HepG2 (cell line): Measurements from ENCODE around the gene MAN1A1. TPM values are rescaled to one million over a fixed set of nuclear protein-coding genes. Genes with fewer than 3 reads are reported as not detected.

Experiments
- ATAC-seq: fragments of 200-7000 bp; cut with Tn5 transposase; 3 replicates; pipeline ENCODE4 v1.9.1; 2020; ENCODE audit warnings: mild to moderate bottlenecking, moderate library complexity
- BruUV-seq: library from RNA; stranded (reverse); fragments of 400-500 nt; replicated peaks from 2 replicates; lab custom pipeline; 2021; lab: Mats Ljungman, UMichigan
- CTCF ChIA-PET: fragments of 300-600 bp; formaldehyde crosslinking; extraction: SDS; loops from one replicate; lab custom pipeline; 2021; ENCODE audit warnings: low total read pairs, inconsistent platforms, low intra/inter-chr PET ratio; lab: Yijun Ruan, JAX
- POLR2A ChIA-PET: fragments of 350-600 bp; sonication (Branson Sonifier 250); formaldehyde crosslinking; loops from one replicate; lab custom pipeline; 2020; ENCODE audit warnings: antibody characterized with exemption, inconsistent platforms; lab: Yijun Ruan, JAX
- DNase-seq: peaks from one replicate; pipeline ENCODE4 v3.0.0-alpha.2; 2015; ENCODE audit warnings: low spot score
- FAIRE-seq: peaks from 3 replicates; lab custom pipeline; 2011; peaks lifted over from hg19 to GRCh38; lab: Jason Lieb, UNC
- H2AFZ ChIP-seq: one replicate; pipeline ENCODE4 v1.6.1; 2011; ENCODE audit warnings: low read length, inconsistent platforms
- H3K27ac ChIP-seq: fragments of 300-600 bp; 3 replicates; pipeline ENCODE4 v1.8.0; 2011; ENCODE audit warnings: mixed run types, mild to moderate bottlenecking, mixed read lengths, low read length, inconsistent platforms; ENCODE audit not compliant: insufficient read depth; ENCODE audit errors: extremely low read length
- H3K27me3 ChIP-seq, 2 experiments: fragments of 200-600 bp in 1 of 2; 2 replicates in 1 of 2; 3 replicates in 1 of 2; pipeline versions ENCODE4 v1.6.0 to v1.8.0; 2011; ENCODE audit warnings: low read length in 2 of 2, mild to moderate bottlenecking in 2 of 2, moderate library complexity in 2 of 2, inconsistent platforms in 1 of 2; ENCODE audit not compliant: insufficient read depth in 2 of 2, control insufficient read depth in 1 of 2
- H3K36me3 ChIP-seq, 2 experiments: fragments of 200-600 bp in 1 of 2; replicated peaks in 1 of 2; 2 replicates in 1 of 2; 3 replicates in 1 of 2; pipeline versions ENCODE4 v1.5.1 to v1.8.0; 2011; ENCODE audit warnings: low read length in 2 of 2, inconsistent platforms in 1 of 2; ENCODE audit not compliant: insufficient read depth in 2 of 2, control insufficient read depth in 1 of 2
- H3K4me1 ChIP-seq: 2 replicates; pipeline ENCODE4 v1.5.1; 2012; ENCODE audit warnings: low read length, inconsistent platforms; ENCODE audit not compliant: insufficient read depth
- H3K4me2 ChIP-seq: 2 replicates; pipeline ENCODE4 v1.6.0; 2011; ENCODE audit warnings: low read depth, low read length, inconsistent platforms
- H3K4me3 ChIP-seq, 3 experiments: fragments of 200-600 bp in 1 of 3; sonication (generic), shearing (Covaris generic) in 1 of 3; replicated peaks in 1 of 3; 2 replicates each; pipeline ENCODE4 v1.5.1; 2011 to 2016; ENCODE audit warnings: low read length in 3 of 3, inconsistent platforms in 2 of 3, low read depth in 2 of 3, mild to moderate bottlenecking in 2 of 3, control low read depth in 1 of 3, mixed read lengths in 1 of 3; ENCODE audit not compliant: insufficient read depth in 1 of 3
- H3K79me2 ChIP-seq: one replicate; pipeline ENCODE4 v1.6.1; 2011; ENCODE audit warnings: low read length, inconsistent platforms; ENCODE audit not compliant: insufficient read depth
- H3K9ac ChIP-seq: 2 replicates; pipeline ENCODE4 v1.6.0; 2011; ENCODE audit warnings: mild to moderate bottlenecking, low read depth, low read length, inconsistent platforms; ENCODE audit not compliant: insufficient read depth
- H3K9me3 ChIP-seq: 2 replicates; pipeline ENCODE4 v1.5.1; 2012; ENCODE audit warnings: mild to moderate bottlenecking, low read length
- H4K20me1 ChIP-seq: 2 replicates; pipeline ENCODE4 v1.6.0; 2011; ENCODE audit warnings: inconsistent platforms, mild to moderate bottlenecking, low read length, moderate library complexity; ENCODE audit not compliant: insufficient read depth
- EHMT2 ChIP-seq: fragments of 200-600 bp; sonication (generic); IDR thresholded peaks from 2 replicates; pipeline ENCODE4 v1.7.0; 2017; ENCODE audit warnings: antibody characterized with exemption, low read depth, low read length, borderline replicate concordance
- HMG20A ChIP-seq: IDR thresholded peaks from 2 replicates; pipeline ENCODE4 v1.6.1; 2016; ENCODE audit warnings: borderline replicate concordance
- PAF1 ChIP-seq: IDR thresholded peaks from 2 replicates; pipeline ENCODE4 v1.6.1; 2016; ENCODE audit warnings: missing genetic modification reagents, missing compliant biosample characterization
- PITX1 ChIP-seq: sonication (generic); formaldehyde crosslinking; IDR thresholded peaks from 2 replicates; pipeline ENCODE4 v1.5.1; 2020; ENCODE audit warnings: mild to moderate bottlenecking, missing genetic modification reagents
- POLR2AphosphoS5 ChIP-seq: IDR thresholded peaks from 2 replicates; pipeline ENCODE4 v1.6.1; 2012; ENCODE audit warnings: low read depth, low read length
- POLR2G ChIP-seq: fragments of 200-400 bp; formaldehyde crosslinking; IDR thresholded peaks from 2 replicates; pipeline ENCODE4 v1.6.1; 2018; ENCODE audit warnings: mild to moderate bottlenecking, low read depth, low read length, moderate library complexity
- RBM22 ChIP-seq: fragments of 200-400 bp; formaldehyde crosslinking; optimal IDR thresholded peaks from 2 replicates; pipeline ENCODE3; 2017; ENCODE audit warnings: mild to moderate bottlenecking, low read length, moderate library complexity
- RELA ChIP-seq: sonication (generic); formaldehyde crosslinking; IDR thresholded peaks from 2 replicates; pipeline ENCODE4 v1.4.0; 2020; ENCODE audit warnings: missing genetic modification reagents
- SSRP1 ChIP-seq: IDR thresholded peaks from 2 replicates; pipeline ENCODE4 v1.6.1; 2016; ENCODE audit warnings: control low read depth
- ZBTB8A ChIP-seq: sonication (generic); formaldehyde crosslinking; IDR thresholded peaks from 2 replicates; pipeline ENCODE4 v1.4.0; 2020; ENCODE audit warnings: mild to moderate bottlenecking, low read depth, missing genetic modification reagents, borderline replicate concordance
- ZNF713 ChIP-seq: sonication (generic); formaldehyde crosslinking; IDR thresholded peaks from 2 replicates; pipeline ENCODE4 v1.4.0; 2020; ENCODE audit warnings: mild to moderate bottlenecking, missing genetic modification reagents
- WGBS: methylation state at CpG from one replicate; pipeline ENCODE4 v1.1.6; 2017; ENCODE audit warnings: low lambda C conversion rate; 5-methylcytosine and 5-hydroxymethylcytosine counted together
- in situ Hi-C: cut with HindIII; loops from 2 replicates; pipeline ENCODE4 v1.10.0; 2017; ENCODE audit warnings: low pct_unique_long_range_greater_than_20kb; ENCODE audit not compliant: extremely low pct_ligation_motif_present
- intact Hi-C: fragments of 100-400 bp; cut with micrococcal nuclease; formaldehyde crosslinking; loops from one replicate; pipeline ENCODE4 v1.10.0; 2022; ENCODE audit not compliant: unreplicated experiment
- polyA plus RNA-seq, 8 experiments: library from polyadenylated mRNA; depleted of rRNA in 3 of 8; stranded (reverse) in 7 of 8; unstranded in 1 of 8; fragments of >200 nt; fragmentation: Illumina TruSeq in 4 of 8; extraction: Trizol in 4 of 8; gene quantifications; 2 replicates each; pipeline versions ENCODE4 v1.2.1 to v1.2.3, GENCODE V29; 2011 to 2016; ENCODE audit warnings: low read depth in 4 of 8, missing spikeins in 1 of 8, mixed read lengths in 1 of 8; ENCODE audit not compliant: insufficient read depth in 1 of 8
- total RNA-seq, 5 experiments: library from RNA; depleted of rRNA; stranded (reverse); fragments of >200 nt; fragmentation: Illumina TruSeq; extraction: Trizol; gene quantifications; 2 replicates each; pipeline ENCODE4 v1.2.3, GENCODE V29; 2016; ENCODE audit warnings: low read depth in 1 of 5
- TF ChIP-seq, protein P1 (sequence below): IDR thresholded peaks from 2 replicates; pipeline ENCODE4 v1.6.1; 2016; ENCODE audit warnings: control low read depth
- TF ChIP-seq, protein P2 (sequence below): sonication (generic); formaldehyde crosslinking; IDR thresholded peaks from 2 replicates; pipeline ENCODE4 v1.8.0; 2022; ENCODE audit warnings: low read depth, missing genetic modification reagents
- TF ChIP-seq, protein P3 (sequence below): conservative IDR thresholded peaks from 2 replicates; pipeline ENCODE4 v1.6.1; 2018; ENCODE audit warnings: missing genetic modification reagents

Gene MAN1A1
- total and polyA plus RNA-seq, 2 of the 13 experiments (the other 11 are each of a cell fraction or from before 2014, with no cell fraction given): 156 to 236 TPM

DNA sequence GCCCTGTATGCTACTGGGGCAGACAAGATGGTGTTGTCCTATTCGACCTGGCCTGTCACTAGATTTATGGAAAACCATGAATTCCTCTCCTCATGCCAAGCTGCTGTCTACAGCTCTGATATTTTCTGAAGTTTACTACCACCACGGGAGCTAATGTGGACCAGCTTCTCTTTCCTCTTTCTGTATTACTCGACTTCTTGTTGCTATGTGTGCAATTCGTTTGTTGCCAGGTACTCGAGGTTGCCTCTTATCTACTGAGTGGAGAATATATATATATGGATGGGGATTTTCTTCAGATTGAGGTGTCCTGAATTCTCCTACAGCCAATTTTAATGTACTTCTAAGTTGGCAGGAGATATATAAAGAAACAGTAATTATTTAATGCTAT, 34.7 kb downstream of the MAN1A1 start:
- peaks cover 72% of the 10 kb centered on the region for H3K4me1 ChIP-seq
- TF ChIP-seq SSRP1 (no peak), POLR2G (0 out of 2 replicates have a peak, but pooled peaks have one; percentile 0), RBM22 (peak; percentile 13), HMG20A (CRISPR knock-in tag) (no peak)
- TF ChIP-seq, all 625 proteins: peak for 2
- ATAC-seq: no peak
- H3K9me3 ChIP-seq: no peaks in the 10 kb centered on the region
- no peak for DNase-seq
- in situ Hi-C loops (no loop called here), intact Hi-C loops (no loop called here)
- no peak overlapping the region for H3K9ac ChIP-seq
- POLR2A ChIA-PET: no interaction called here
- CTCF ChIA-PET: no interaction called here
- no TSS peak for BruUV-seq
- H3K4me3 ChIP-seq: no peak overlapping the region
- no peak overlapping the region for H3K27ac ChIP-seq
- WGBS: 94% methylated on average over 5 of the region's 5 CpGs
- H3K4me2 ChIP-seq: no peak overlapping the region
- peaks cover 16 to 76% of the 10 kb centered on the region in 2 experiments for H3K36me3 ChIP-seq
- no peaks in the 10 kb centered on the region for H3K27me3 ChIP-seq
- no peak for FAIRE-seq
- peaks cover 90% of the 10 kb centered on the region for H4K20me1 ChIP-seq
- H2AFZ ChIP-seq: no peak overlapping the region
- H3K79me2 ChIP-seq: peaks cover 100% of the 10 kb centered on the region

DNA sequence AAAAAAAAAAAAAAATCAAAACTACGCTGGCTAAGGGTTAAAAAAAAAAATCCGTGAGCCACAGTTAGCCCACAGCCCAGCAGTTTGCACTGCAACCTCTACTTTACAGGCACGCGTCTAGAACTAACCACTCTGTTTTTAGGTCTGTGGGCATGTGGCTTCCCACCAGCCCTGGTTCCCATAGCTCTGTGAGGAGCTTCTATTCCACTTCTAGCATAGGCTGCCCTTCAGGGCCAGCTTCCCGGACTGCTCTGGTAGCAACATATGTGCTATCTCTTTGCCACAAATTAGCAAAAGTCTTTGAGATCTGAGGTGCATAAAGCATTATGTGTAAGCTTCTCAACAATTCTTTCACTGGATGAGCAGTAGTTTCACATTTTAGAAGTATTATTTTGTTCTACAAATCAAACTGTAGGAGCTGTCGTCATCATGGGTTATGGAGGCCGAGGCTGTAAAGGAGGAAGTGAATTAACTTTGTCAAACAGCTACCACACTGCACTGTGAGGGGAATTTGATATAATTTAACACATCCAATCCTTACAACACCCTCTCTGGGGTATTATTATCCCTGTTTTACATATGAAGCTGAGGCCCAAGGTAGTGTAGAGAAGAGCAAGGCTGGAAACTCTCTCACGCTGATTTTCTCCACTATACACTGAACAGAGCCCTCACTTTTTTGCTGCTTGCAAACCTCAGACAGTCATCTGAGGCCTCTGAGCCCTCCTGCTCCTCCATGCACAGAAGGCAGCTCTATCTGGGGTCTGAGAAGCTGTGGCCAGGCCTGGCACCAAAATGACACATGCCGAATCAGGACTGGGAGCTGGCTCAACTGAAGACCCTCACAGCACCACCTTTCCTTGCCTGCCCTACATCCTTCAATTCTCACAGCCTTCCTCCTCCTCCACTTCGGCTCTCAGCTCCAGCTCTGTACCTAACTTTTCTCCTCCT, 35.4 kb downstream of the MAN1A1 start:
- Histone ChIP-seq H3K4me1 (peaks cover 75% of the 10 kb centered on the region), H3K79me2 (peaks cover 100% of the 10 kb centered on the region), H3K36me3 (peaks cover 12 to 73% of the 10 kb centered on the region in 2 experiments), H4K20me1 (peaks cover 89% of the 10 kb centered on the region), H3K4me2 (no peak overlapping the region), H3K4me3 (no peak overlapping the region), H3K27me3 (no peaks in the 10 kb centered on the region), H3K9me3 (no peaks in the 10 kb centered on the region), H2AFZ (no peak overlapping the region), H3K9ac (no peak overlapping the region), H3K27ac (no peak overlapping the region)
- FAIRE-seq (no peak), ATAC-seq (peak; percentile 23), DNase-seq (no peak)
- BruUV-seq: no TSS peak
- in situ Hi-C loops: no loop called here
- intact Hi-C loops: no loop called here
- WGBS: 96% methylated on average over 10 of the region's 10 CpGs
- ChIA-PET CTCF (no interaction called here), POLR2A (interaction anchor here (2.3 kb wide), 1 partner anchor 33 kb away, joined by 5 read pairs; no protein-coding TSS in a partner anchor)
- TF ChIP-seq, protein P1, sequence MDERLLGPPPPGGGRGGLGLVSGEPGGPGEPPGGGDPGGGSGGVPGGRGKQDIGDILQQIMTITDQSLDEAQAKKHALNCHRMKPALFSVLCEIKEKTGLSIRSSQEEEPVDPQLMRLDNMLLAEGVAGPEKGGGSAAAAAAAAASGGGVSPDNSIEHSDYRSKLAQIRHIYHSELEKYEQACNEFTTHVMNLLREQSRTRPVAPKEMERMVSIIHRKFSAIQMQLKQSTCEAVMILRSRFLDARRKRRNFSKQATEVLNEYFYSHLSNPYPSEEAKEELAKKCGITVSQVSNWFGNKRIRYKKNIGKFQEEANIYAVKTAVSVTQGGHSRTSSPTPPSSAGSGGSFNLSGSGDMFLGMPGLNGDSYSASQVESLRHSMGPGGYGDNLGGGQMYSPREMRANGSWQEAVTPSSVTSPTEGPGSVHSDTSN (CRISPR knock-in tag): 0 out of 2 replicates have a peak, but pooled peaks have one; percentile 12
- TF ChIP-seq PAF1 (CRISPR knock-in tag): peak; percentile 42; the same call in 1 of the 2 replicates
- no peak for TF ChIP-seq RELA (CRISPR knock-in tag)
- TF ChIP-seq ZNF713 (CRISPR knock-in tag): no peak
- TF ChIP-seq, protein P2, sequence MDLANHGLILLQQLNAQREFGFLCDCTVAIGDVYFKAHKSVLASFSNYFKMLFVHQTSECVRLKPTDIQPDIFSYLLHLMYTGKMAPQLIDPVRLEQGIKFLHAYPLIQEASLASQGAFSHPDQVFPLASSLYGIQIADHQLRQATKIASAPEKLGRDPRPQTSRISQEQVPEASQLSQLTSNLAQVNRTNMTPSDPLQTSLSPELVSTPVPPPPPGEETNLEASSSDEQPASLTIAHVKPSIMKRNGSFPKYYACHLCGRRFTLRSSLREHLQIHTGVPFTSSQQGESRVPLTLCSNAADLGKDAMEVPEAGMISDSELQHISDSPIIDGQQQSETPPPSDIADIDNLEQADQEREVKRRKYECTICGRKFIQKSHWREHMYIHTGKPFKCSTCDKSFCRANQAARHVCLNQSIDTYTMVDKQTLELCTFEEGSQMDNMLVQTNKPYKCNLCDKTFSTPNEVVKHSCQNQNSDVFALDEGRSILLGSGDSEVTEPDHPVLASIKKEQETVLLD (CRISPR knock-in tag): no peak
- peak; percentile 97 for TF ChIP-seq RBM22
- TF ChIP-seq POLR2AphosphoS5: peak; percentile 29; the same call in 1 of the 2 replicates
- TF ChIP-seq, protein P3, sequence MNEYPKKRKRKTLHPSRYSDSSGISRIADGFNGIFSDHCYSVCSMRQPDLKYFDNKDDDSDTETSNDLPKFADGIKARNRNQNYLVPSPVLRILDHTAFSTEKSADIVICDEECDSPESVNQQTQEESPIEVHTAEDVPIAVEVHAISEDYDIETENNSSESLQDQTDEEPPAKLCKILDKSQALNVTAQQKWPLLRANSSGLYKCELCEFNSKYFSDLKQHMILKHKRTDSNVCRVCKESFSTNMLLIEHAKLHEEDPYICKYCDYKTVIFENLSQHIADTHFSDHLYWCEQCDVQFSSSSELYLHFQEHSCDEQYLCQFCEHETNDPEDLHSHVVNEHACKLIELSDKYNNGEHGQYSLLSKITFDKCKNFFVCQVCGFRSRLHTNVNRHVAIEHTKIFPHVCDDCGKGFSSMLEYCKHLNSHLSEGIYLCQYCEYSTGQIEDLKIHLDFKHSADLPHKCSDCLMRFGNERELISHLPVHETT (CRISPR knock-in tag): no peak
- no peak for TF ChIP-seq EHMT2
- no peak for TF ChIP-seq PITX1 (CRISPR knock-in tag)
- no peak for TF ChIP-seq ZBTB8A (CRISPR knock-in tag)
- no peak for TF ChIP-seq SSRP1
